Measurements from ENCODE around the gene UBR1. TPM values are rescaled to one million over a fixed set of nuclear protein-coding genes. Genes with fewer than 3 reads are reported as not detected.

Gene UBR1
- polyA plus RNA-seq, 1 donor from 2014 or later: 33.5 TPM

DNA sequence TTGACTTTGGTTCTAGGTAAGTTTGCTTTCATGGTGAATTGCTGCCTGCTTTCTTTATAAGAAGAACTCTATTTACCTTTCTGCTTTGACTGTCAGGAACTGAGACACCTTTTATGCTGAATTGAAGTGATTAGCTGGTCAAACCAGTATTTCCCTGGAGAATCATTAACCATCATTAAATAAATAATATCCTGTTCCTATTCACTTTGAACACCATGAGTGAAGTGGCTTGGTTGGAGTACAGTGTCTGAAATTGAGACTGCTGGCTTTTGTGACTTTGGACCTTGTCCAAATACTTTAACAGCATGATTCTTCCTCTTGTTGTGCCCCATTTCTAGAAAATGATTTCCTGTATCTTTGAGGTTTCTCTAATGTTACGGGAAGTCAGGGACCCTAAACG, 21.9 kb upstream of the UBR1 start:
- Histone ChIP-seq H3K36me3 (ENCODE audit: insufficient read depth, low read length) (no peaks in the 10 kb centered on the region), H2AFZ (ENCODE audit: low read depth, low read length) (no peak overlapping the region), H3K4me3 (ENCODE audit: low read length) (no peak overlapping the region), H3K79me2 (replicated peaks; ENCODE audit: insufficient read depth, low read length) (no peaks in the 10 kb centered on the region), H3F3A (ENCODE audit: insufficient read depth, low read length, poor library complexity, severe bottlenecking) (no peaks in the 10 kb centered on the region), H3K4me2 (ENCODE audit: low read length) (no peak overlapping the region), H3K27me3 (ENCODE audit: insufficient read depth, low read depth, low read length) (peaks cover 1% of the 10 kb centered on the region), H3K27ac (ENCODE audit: low read length) (no peak overlapping the region), H3K9me3 (ENCODE audit: low read length) (no peaks in the 10 kb centered on the region), H3K9ac (ENCODE audit: low read length) (no peak overlapping the region), H3K9me2 (ENCODE audit: insufficient read depth, low read length) (no peaks in the 10 kb centered on the region), H4K20me1 (ENCODE audit: insufficient read depth) (no peaks in the 10 kb centered on the region)
- TF ChIP-seq RAD21 (conservative IDR thresholded peaks at IDR 0.05) (no peak), SMC3 (conservative IDR thresholded peaks at IDR 0.05; ENCODE audit: poor library complexity) (no peak), EZH2 (IDR thresholded peaks at IDR 0.05; ENCODE audit: borderline replicate concordance, insufficient read depth, low read length, poor library complexity, severe bottlenecking) (no peak), TAF1 (IDR thresholded peaks at IDR 0.05; ENCODE audit: low read depth) (no peak), MXI1 (conservative IDR thresholded peaks at IDR 0.05; ENCODE audit: poor library complexity, severe bottlenecking) (no peak), EP300 (conservative IDR thresholded peaks at IDR 0.05; ENCODE audit: poor library complexity, severe bottlenecking) (no peak), CTCF (IDR thresholded peaks at IDR 0.05; ENCODE audit: poor library complexity, severe bottlenecking) (no peak), POLR2AphosphoS5 (IDR thresholded peaks at IDR 0.05) (no peak)
- TF ChIP-seq, protein P1, sequence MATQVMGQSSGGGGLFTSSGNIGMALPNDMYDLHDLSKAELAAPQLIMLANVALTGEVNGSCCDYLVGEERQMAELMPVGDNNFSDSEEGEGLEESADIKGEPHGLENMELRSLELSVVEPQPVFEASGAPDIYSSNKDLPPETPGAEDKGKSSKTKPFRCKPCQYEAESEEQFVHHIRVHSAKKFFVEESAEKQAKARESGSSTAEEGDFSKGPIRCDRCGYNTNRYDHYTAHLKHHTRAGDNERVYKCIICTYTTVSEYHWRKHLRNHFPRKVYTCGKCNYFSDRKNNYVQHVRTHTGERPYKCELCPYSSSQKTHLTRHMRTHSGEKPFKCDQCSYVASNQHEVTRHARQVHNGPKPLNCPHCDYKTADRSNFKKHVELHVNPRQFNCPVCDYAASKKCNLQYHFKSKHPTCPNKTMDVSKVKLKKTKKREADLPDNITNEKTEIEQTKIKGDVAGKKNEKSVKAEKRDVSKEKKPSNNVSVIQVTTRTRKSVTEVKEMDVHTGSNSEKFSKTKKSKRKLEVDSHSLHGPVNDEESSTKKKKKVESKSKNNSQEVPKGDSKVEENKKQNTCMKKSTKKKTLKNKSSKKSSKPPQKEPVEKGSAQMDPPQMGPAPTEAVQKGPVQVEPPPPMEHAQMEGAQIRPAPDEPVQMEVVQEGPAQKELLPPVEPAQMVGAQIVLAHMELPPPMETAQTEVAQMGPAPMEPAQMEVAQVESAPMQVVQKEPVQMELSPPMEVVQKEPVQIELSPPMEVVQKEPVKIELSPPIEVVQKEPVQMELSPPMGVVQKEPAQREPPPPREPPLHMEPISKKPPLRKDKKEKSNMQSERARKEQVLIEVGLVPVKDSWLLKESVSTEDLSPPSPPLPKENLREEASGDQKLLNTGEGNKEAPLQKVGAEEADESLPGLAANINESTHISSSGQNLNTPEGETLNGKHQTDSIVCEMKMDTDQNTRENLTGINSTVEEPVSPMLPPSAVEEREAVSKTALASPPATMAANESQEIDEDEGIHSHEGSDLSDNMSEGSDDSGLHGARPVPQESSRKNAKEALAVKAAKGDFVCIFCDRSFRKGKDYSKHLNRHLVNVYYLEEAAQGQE (IDR thresholded peaks at IDR 0.05; ENCODE audit: borderline replicate concordance): no peak

DNA sequence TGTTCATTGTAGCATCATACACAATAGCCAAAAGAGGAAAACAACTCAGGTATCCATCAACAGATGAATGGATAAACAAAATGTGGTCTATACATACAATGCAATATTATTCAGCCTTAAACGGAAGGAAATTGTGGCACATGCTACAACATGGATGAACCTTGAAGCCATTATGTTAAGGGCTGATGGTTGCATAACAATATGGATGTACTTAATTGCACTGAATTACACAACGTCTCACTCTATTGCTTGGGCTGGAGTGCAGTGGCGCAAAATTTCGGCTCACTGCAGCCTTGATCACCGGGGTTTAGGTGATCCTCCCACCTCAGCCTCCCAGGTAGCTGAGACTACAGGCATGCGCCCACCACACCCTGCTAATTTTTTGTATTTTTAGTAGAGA, 20.5 kb upstream of the UBR1 start:
- Histone ChIP-seq H3K36me3 (ENCODE audit: insufficient read depth, low read length) (no peaks in the 10 kb centered on the region), H3K27ac (ENCODE audit: low read length) (no peak overlapping the region), H4K20me1 (ENCODE audit: insufficient read depth) (no peaks in the 10 kb centered on the region), H3K79me2 (replicated peaks; ENCODE audit: insufficient read depth, low read length) (no peaks in the 10 kb centered on the region), H3K4me3 (ENCODE audit: low read length) (no peak overlapping the region), H3K27me3 (ENCODE audit: insufficient read depth, low read depth, low read length) (no peaks in the 10 kb centered on the region), H3K4me2 (ENCODE audit: low read length) (no peak overlapping the region), H3K9me3 (ENCODE audit: low read length) (no peaks in the 10 kb centered on the region), H3K9ac (ENCODE audit: low read length) (no peak overlapping the region), H3F3A (ENCODE audit: insufficient read depth, low read length, poor library complexity, severe bottlenecking) (no peaks in the 10 kb centered on the region), H3K9me2 (ENCODE audit: insufficient read depth, low read length) (no peaks in the 10 kb centered on the region), H2AFZ (ENCODE audit: low read depth, low read length) (no peak overlapping the region)
- TF ChIP-seq SMC3 (conservative IDR thresholded peaks at IDR 0.05; ENCODE audit: poor library complexity) (no peak), EZH2 (IDR thresholded peaks at IDR 0.05; ENCODE audit: borderline replicate concordance, insufficient read depth, low read length, poor library complexity, severe bottlenecking) (no peak)
